CD4-positive, alpha-beta T cell treated with Interleukin-6 at 100 ng/mL for 8 hours (primary cell): Measurements from ENCODE around the gene ST6GALNAC6.

Experiments
- DNase-seq: peaks from one replicate; pipeline ENCODE4 v3.0.0-alpha.2; 2020; ENCODE audit warnings: mixed read lengths, low spot score

Gene ST6GALNAC6

GRCh38 chr9:127916720-127917581, 17.5 kb upstream of the ST6GALNAC6 start, which contains the start of gene ST6GALNAC4:
TSS of gene ST6GALNAC4 (minus strand) at chr9:127917041. CDS start at chr9:127916419, 622 bp downstream.
- DNase-seq = peak; percentile 96

- no peak for DNase-seq
Observed at GRCh38 chr9:127915801-127916719, 16.7 kb upstream of the ST6GALNAC6 start.

- no peak for DNase-seq
Observed at GRCh38 chr9:127915325-127915752, 15.9 kb upstream of the ST6GALNAC6 start.

- no peak for DNase-seq
Observed at GRCh38 chr9:127913682-127914081, 14.3 kb upstream of the ST6GALNAC6 start.

- DNase-seq = no peak
Observed at GRCh38 chr9:127912882-127913281, 13.5 kb upstream of the ST6GALNAC6 start.

GRCh38 chr9:127912296-127912695, 12.9 kb upstream of the ST6GALNAC6 start:
- DNase-seq = no peak

- DNase-seq = no peak
Observed at GRCh38 chr9:127910613-127911205, 11.3 kb upstream of the ST6GALNAC6 start.

GRCh38 chr9:127909839-127910273, 10.5 kb upstream of the ST6GALNAC6 start:
- DNase-seq = no peak

- DNase-seq = no peak
Observed at GRCh38 chr9:127908660-127908926, 9.2 kb upstream of the ST6GALNAC6 start.

- no peak for DNase-seq
Observed at GRCh38 chr9:127907867-127908659, 8.7 kb upstream of the ST6GALNAC6 start.

- DNase-seq = peak; percentile 79
Observed at GRCh38 chr9:127905788-127906191, 6.4 kb upstream of the ST6GALNAC6 start.

GRCh38 chr9:127905004-127905728, 5.8 kb upstream of the ST6GALNAC6 start:
- DNase-seq = peak; percentile 72

GRCh38 chr9:127904561-127905003, 5.2 kb upstream of the ST6GALNAC6 start:
- DNase-seq = no peak

- DNase-seq = peak; percentile 74
Observed at GRCh38 chr9:127903557-127904475, 4.4 kb upstream of the ST6GALNAC6 start.

- no peak for DNase-seq
Observed at GRCh38 chr9:127898433-127899127, 823 bp downstream of the ST6GALNAC6 start.

- no peak for DNase-seq
Observed at GRCh38 chr9:127897193-127897692, 2.2 kb downstream of the ST6GALNAC6 start.

GRCh38 chr9:127896395-127897192, 2.8 kb downstream of the ST6GALNAC6 start:
- DNase-seq = no peak

GRCh38 chr9:127895811-127896210, 3.6 kb downstream of the ST6GALNAC6 start:
- no peak for DNase-seq
